Transverse colon (tissue), 3 donors: ENCODE data around the gene LEKR1.

Experiments used
- POLR2A ChIP-seq: fragments of 450-650 bp; IDR thresholded peaks from one replicate; pipeline ENCODE4 v1.6.1; 2016; ENCODE audit warnings: antibody characterized with exemption, mild to moderate bottlenecking, moderate library complexity
- TF ChIP-seq, protein P1 (sequence below), 5 experiments: fragments of 200-600 bp in 3 of 5; fragments of 450-650 bp in 2 of 5; sonication (generic) in 3 of 5; IDR thresholded peaks; 1 replicate in 2 of 5; 2 replicates in 3 of 5; pipeline ENCODE4 v1.5.1; 2016 to 2017; ENCODE audit warnings: antibody characterized with exemption in 5 of 5, inconsistent platforms in 3 of 5, mild to moderate bottlenecking in 2 of 5, moderate library complexity in 1 of 5

DNA sequence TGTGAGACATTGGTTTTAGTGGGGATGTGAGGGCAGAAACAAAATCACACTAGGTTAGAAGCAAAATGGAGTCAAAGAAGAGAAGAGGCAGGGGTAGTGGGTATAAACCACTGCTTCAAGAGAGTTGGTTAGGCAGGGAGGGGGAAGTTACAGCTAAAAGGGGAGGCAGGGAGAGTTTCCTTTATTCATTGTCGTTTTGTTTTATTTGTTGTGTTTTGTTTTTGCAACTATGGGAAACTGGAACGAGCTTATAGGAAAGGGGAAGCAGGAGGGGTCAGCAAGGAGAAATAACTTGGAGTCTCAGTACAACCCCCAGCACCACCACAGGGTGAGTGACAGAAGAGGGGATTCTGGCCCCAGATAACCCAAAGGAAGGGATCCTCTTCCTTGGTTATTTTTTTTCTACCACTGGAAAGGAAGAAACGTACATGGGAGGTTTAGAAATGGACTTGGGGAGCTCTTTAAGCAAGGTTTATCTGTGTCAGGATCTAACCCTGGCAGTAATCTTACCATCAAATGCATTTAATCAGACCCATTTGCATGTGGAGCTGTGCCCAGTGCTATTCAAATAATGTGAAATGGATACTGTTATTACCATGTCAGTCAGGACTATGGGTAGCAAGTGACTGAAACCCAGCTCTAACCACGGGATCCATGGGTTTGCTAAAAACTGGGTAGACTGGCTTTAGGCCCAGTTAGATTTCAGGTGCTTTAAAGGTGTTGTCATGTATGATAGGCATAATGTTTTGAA is 265.1 kb downstream of the LEKR1 start:
- TF ChIP-seq, protein P1, sequence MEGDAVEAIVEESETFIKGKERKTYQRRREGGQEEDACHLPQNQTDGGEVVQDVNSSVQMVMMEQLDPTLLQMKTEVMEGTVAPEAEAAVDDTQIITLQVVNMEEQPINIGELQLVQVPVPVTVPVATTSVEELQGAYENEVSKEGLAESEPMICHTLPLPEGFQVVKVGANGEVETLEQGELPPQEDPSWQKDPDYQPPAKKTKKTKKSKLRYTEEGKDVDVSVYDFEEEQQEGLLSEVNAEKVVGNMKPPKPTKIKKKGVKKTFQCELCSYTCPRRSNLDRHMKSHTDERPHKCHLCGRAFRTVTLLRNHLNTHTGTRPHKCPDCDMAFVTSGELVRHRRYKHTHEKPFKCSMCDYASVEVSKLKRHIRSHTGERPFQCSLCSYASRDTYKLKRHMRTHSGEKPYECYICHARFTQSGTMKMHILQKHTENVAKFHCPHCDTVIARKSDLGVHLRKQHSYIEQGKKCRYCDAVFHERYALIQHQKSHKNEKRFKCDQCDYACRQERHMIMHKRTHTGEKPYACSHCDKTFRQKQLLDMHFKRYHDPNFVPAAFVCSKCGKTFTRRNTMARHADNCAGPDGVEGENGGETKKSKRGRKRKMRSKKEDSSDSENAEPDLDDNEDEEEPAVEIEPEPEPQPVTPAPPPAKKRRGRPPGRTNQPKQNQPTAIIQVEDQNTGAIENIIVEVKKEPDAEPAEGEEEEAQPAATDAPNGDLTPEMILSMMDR (IDR thresholded peaks at IDR 0.05), result no peak
- no peak for TF ChIP-seq POLR2A
